Stimulated activated CD8-positive, alpha-beta memory T cell treated with anti-CD3 and anti-CD28 coated beads, Interleukin-4, amount 100 ng/mL, for 1 hour (primary cell): ENCODE measurements around the gene STK38.

Experiments used
- DNase-seq, 2 donors: peaks; one replicate each; pipeline ENCODE4 v3.0.0-alpha.2; 2020; ENCODE audit warnings: low read depth in 2 of 2, low spot score in 1 of 2

The STK38 gene

DNA sequence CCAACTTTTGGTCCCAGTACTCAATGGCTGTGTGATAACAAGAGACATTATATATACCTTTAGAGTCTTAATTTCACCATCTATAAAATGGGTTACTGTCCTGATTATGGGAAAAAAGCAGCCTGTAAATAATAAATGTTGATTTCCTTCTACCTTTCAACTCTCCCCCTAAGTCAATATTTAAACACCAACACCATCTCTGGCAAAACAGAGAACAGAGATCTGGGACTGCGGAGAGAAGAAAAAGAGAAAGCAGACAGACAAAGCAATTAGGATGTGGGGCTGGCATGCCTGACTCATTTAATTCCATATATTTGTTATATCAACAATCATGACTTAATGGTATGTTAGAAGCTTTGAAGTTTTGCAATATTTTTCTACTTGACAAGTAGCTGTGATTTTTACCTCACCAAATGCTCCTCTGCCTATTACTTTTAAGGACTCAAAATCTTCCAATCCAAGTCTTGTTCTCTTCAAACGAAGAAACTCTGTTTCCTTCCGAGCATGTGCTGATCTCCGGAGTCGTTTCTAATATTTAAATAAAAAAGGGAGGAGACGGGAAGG is 23.3 kb downstream of the STK38 start:
- DNase-seq, result no peak

DNA sequence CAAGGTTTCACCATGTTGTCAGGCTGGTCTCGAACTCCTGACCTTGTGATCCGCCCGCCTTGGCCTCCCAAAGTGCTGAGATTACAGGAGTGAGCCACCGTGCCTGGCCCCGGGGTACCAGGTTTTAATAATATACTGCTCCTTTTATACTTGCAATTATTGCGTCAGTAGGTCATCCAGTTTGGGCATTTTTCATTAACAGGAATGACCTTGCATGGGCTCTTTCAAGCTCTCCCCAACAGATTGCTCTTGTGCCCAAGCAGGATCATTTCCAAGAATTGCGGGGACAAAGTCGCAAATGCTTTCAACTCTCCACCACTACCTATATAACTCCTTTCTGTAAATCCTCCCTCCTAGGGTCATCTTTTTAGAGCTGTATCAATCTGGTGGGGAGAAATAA is 23.8 kb downstream of the STK38 start:
- no peak for DNase-seq

DNA sequence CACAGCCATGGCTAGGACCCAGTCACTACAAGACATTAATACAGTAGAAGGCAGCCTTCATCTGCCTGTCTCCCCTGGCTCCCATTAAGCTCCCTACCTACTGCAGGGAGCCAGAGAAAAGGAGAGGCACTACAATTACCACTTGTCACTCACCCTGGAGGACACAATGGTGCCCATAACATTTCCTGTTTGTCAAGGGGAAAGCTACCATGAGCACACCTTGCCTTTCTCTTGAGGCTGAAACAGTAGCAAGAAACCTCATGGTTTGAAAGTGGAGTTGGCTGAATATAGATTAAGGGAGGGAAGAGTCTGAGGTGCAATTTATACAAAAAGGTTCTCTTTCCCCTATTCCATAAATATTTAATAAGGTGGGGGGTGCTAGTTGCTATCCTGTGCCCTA is 27.9 kb downstream of the STK38 start:
- DNase-seq, result no peak

DNA sequence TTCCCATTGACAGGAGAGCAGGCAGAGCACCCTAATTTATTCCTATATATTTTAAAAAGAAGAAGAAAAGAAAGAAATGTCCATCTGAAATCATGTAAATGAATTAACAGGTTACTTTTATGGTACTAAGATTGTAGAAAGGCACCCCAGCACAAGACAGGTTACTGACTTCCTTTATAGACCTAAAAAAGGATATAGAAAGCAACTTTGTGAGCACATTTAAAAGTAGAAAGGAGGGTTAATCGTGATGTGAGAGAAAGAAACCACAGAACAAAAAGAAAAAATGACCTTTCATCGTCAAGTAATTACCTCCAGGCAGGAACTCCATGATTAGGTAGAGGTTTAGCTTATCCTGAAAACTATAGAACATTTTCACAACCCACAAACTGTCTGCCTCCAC is 29.9 kb downstream of the STK38 start:
- no peak for DNase-seq

DNA sequence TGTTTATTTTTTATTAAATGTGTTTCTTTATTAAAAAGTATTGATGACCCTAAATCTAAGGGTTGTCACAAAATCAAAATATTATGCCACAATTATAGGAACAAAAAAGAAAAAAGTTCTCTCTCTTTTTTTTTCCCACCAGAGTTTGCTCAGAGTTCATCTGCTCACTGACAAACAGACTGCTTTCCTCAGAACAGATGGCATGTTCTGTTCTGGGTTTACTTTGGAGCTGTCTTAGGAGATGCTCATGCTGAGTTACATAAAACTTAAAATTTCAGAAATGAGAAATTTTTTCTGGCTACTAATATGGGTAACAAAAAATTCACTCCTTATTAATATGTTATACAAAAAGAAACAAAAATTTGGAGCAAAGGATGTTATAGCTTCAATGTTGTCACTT is 30.3 kb downstream of the STK38 start:
- DNase-seq, result no peak

DNA sequence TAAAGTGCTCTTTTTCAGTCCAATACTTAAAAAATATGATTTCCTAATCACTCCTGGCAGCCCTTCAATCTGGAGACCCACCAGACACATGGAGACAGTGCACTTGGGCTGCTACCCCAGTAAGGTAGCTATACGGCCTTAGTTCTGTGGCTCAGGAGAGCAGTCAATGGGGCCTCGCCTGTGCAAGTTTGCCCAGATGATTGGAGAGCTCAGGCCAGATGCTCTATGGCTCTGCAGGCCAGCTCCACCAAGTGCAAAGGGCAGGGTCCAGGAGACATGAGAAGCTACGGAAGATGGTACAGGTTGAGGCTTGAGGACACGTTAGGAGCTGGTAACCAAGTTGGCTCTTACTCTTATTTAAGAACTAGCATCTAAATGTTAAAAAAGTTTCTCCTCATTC is 30.7 kb downstream of the STK38 start:
- DNase-seq, result no peak

DNA sequence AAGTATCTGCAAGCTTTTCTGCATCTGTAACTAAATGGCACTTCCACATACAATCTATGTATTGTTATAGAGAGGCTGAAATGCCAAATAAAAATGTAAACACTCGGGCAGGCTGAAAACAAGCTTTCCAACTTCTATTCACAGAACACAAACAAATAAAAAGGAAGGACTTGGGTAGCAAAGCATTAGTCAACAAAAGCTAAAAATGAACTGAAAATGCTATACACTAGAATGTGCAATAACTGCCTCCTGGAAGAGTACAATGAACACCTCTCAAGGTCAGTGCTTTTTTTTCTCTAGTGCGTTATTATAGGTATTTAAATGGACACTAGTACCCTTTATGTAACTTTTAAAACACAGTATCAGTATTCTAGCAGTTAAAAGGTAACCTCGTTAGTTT is 31.4 kb downstream of the STK38 start:
- DNase-seq, result no peak

DNA sequence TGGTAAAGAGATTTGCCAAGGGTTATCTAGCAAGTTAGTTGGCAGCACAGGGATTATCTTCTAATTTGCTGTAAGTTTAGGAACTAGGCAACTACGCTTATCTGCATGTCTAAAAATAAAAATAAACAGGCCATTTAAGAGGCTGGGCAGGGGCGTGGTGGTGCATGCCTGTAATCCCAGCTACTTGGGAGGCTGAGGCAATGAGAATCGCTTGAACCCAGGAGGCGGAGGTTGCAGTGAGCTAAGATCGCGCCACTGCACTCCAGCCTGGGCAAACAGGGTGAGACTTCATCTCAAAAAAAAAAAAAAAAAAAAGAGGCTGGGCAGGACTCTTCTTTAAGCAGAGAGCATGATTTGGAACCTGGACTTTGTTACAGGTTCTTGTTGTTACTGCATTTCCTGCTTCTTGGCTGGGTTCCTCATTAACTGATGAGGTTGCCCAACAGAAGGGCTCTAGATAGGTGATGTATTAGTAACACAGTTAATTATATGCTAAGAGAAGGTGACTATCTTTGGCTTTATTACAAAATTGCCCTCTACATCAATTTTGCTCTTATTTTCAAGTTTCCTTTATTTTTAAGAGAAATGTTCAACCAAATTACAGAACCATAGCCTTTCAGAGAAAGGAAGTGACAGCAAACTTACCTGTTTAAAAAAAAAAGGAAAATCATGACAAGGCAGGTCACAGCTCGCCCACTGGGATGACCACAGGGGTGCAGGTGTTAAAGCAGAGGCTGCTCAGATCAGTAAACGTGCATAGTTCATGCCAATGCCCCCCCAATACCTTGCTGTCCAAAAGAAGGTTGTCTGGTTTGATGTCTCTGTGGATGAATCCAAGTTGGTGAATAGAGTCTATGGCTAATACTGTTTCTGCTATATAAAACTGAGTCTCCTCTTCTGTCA is 32.5 kb downstream of the STK38 start:
- DNase-seq, result no peak

DNA sequence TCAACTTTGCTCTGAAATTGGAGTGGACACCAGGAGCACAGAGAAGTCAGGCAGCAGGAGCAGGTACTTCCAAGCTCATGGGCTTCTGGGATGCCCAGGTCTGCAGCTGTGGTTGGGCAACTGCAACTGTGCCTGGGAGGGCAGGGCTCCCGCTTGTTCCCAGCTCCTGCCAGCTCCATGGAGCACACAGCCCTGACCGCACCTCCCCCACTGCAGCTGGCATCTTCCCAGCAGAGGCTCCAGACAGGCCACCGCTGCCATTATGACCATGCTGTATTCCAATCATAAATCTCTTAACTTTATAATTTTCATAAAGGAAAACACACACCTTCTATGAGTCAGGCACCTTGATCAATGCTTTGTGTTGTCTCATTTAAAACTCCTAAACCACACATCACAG is 36.9 kb downstream of the STK38 start:
- no peak for DNase-seq

DNA sequence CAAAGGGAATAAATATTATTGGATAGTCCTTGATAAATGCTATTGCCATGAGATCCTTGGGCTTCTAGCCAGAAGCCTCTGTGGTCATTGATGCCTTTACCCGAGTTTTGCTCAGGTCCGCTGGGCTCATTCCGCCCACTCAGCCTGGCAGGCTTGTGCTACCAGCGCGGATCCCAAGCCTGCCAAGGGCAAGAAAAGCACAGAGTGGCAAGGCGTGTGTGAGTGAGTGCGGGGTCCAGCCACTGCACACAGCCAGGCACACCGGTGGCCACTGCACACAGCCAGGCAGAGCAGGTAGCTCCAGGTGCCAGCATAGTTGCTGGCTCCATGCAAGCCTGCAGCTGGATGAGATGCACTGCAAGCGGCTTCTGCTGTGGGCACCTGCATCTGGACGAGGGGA is 38.7 kb downstream of the STK38 start:
- DNase-seq, result no peak

DNA sequence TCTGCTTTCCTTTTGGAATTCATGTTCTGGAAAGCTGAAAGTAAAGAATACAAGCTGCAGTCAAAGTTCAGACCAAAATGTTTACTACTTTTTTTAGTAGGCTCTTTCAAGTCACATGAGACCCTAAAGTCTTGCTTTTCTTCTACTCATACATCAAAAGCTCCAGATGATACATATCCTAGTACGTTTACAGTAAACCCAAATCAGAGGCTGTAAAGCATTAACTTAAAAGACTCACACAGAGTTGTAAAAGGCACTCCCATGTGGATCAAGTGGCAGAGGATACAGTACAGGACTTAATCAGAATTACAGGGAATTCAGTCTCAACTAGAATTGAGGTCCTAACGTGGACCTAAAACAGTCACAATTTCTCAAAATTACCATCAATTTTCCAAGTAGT is 40.7 kb downstream of the STK38 start:
- no peak for DNase-seq

DNA sequence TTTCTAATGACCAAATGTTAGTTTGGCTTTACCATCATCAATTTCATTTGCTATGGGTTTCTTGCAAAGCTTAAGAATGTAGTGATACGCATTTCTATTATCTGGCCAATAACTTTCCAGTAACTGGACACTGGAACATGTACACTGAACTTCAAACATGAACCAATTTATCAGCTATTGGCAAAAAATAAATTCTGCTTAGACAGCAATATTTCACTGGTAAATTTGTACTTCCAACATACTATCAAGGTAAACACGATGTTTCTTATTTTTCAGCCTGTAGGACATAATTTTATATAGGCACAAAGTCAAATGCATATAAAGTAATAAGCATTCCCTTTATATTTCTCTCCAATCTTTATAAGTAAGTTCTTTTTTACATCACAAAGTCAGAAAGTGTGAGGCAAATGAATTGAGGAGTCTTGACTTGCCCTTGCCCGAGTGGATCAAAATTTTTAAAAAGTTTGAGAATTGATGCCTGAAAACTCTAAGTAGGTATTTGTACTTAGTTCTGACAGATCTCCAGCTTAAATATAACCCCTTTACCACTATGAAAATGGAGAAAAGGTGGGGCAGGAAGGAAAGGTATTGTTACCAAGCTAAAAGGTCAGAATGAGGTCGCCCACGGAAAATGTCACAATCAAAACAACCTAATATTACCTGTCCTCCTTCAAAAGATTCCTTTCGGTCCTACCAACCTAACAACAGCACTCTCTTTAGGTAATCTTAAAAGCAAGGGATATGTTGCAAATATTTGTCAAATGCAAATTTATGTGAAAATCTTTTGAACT is 41.3 kb downstream of the STK38 start:
- no peak for DNase-seq

DNA sequence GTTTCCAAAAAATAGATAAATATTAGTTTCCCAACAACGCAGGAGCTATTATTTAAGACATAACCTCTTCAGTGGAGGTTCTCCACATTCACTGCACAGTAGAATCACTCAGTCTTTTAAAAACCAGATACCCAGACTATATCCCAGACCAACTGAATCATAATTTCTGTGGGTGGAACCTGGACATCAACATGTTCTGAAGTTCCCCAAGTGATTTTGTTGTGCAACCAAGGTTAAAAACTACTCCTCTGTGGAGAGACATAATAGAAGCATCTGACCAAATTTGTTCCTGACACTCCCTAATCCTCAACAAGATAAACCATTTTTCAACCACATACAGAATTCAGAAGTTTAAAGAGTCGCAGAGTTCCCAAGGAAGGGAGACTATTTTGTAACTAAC is 42.3 kb downstream of the STK38 start:
- no peak for DNase-seq

DNA sequence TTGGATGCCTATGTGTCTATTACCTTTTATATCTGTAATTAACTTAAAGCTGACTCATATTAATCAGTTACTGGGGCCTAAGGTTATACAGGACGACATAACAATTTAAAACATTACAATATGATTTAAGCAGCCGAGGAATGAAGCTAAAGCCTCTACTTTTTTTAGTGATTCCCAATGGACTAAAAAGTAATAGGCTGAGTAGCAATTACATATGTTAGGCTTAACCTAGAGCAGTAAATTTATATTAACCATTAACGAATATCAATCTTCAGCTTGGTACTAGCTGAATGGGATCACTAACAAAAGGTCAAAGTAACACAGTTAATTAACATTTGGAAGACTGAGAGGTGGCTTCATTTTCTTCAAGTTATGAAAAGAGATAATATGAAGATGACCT is 43.1 kb downstream of the STK38 start:
- no peak for DNase-seq

DNA sequence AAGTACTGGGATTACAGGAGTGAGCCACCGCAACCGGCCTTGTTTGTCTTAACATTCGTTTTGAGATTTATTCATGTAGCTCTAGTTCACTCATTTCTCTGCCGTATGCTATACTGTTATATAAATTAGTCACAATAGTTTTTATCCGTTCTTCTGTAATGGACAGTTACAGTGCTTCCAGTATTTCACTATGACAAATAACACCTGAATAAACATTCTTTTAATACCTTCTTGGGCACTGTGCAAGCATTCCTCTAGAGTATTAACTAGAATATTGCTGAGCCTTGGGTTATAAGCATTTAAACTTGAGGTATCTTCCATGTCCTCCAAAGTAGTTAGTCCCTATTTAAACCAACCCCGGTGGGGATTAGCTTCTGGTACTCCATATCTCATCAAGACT is 45.6 kb downstream of the STK38 start:
- DNase-seq, result no peak

DNA sequence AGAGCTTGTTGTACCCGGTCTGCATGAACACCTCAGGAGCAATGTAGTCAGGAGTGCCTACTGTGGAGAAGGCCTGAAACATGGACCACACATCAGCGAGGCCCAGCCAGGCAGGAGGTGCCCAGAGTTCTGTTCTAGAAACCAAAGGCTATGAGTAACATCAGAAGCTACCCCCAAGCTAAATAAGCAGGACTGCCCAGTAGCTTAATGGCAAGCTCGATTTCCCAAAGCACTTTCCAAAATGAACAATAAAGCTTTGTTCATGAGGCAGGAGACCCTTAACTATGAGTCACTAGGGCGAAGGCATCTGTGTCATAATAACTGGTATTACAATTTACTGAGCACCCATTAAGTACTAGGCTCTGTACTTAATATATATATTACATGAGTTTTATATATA is 47.4 kb downstream of the STK38 start:
- DNase-seq, result no peak

DNA sequence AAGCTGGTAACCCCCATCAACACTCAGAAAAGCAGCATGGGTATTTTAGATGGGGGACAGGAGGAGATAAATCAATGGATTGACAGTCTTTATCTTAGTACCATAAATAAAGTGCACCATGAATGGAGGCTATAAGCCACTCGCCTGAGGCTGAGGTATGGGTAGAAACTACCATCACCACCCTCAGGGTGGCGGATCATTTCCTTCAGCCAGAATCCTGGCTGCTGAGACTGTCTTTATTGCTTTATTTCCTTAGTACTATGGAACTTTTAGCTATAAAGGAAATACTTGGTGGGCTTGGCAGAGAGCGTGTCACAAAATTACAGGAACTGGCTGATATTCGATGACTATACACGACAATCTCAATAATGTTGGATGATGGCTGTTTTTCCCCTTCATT is 52.2 kb downstream of the STK38 start:
- DNase-seq, result no peak

DNA sequence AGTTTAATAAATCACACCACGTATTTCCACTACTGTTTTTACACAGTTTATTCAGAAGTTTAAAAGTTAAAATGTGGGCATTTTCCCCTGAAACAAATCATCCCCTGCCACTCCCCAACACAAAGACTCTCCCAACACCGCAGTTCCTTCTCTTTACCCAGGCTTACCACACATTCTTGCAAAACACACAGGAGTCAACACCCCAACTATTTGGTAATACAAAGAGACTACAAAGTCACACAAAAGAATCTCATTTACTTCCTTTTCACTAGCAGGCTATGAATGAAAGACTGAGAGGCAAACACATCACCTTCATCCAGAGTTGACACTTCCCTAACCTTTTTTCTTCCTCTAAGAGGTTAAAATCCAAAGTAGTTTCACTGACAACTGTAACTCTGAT is 53.4 kb downstream of the STK38 start:
- no peak for DNase-seq

DNA sequence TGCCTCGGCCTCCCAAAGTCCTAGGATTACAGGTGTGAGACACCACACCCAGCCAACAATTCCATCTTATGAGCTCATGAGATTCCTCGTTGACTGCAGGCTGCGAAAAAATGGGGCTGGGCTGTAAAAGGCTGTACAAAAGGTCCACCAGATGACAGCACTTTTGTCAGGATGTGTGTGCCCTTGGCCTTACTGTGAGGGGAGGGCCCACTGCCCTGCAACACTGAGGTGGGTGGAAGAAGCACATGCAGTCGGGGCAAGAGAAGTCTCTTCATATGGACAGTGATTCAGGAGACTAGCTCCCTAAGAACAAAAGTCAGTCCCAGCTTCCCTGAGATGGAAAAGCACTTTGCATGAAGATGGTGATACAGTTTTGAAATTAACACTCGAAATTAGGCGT is 54.0 kb downstream of the STK38 start:
- no peak for DNase-seq

DNA sequence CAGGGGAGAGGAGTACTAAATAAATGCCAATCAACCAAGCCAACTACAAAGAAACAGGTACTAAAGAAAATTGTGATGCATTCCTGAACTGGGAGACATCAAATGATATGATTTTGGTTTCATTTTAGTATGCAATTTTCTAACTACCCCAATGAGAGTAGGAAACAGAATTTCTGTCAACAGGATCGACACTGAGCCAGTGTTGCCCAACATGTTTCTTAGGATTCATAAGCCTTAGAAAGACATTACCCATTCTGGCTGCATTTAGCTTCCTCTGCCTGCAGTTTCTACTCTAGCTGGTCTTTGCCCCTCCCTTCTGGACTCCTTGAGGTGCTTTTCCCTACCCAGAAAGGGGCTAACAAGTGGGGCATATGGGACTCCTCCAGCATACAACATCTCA is 54.7 kb downstream of the STK38 start:
- no peak for DNase-seq

DNA sequence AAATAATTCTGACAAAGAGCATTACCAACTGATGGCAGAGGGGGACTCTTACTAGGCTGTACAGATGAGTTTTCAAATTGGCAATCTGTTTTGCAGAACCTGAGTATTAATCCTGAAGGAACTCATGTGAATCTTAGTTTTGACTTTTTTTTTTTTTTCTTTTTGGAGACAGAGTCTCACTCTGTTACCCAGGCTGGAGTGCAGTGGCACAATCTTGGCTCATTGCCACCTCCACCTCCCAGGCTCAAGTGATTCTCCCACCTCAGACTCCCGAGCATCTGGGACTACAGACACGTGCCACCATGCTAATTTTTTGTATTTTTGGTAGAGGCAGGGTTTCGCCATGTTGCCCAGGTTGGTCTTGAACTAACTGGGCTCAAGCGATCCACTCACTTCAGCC is 55.2 kb downstream of the STK38 start:
- no peak for DNase-seq

DNA sequence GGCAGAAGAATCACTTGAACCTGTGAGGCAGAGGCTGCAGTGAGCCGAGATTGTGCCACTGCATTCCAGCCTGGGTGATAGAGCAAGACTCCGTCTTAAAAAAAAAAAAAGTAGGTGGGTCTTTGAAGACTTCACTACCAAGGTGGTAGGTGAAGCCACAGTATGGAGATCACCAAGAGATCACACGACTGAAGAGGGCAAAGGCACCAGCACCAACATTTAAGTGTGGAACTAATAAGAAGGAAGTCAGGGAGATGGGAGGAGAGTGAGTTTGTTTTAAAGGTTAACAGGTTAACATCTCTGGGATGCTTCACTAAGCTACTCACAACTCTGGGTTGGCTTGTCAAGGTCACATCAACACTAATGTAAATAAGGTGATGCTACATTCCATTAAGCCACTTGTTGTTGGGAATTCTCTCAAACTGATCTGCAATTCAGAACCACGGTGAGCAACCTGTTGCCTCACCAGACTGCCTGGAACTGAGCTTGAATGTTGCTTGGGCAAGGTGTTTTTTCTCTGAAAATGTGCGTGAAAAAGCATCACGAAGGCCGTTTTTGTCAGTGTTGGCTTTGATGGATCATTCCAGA is 55.8 kb downstream of the STK38 start:
- DNase-seq, result no peak
